Measurements from ENCODE around the gene TMA7.

The TMA7 gene

GRCh38 chr3:48408823-48409281 lies 31.2 kb upstream of the TMA7 start:
- DNase-seq (ENCODE audit: low read depth in 2 of 2) = no peak

GRCh38 chr3:48409291-48410201 lies 30.5 kb upstream of the TMA7 start:
- DNase-seq (ENCODE audit: low read depth in 2 of 2) = no peak

GRCh38 chr3:48410205-48411040 lies 29.6 kb upstream of the TMA7 start:
- no peak for DNase-seq (ENCODE audit: low read depth in 2 of 2)

GRCh38 chr3:48411041-48411588 lies 28.9 kb upstream of the TMA7 start:
- no peak for DNase-seq (ENCODE audit: low read depth in 2 of 2)

GRCh38 chr3:48411606-48412374 lies 28.3 kb upstream of the TMA7 start:
- DNase-seq (ENCODE audit: low read depth in 2 of 2) = no peak

- no peak for DNase-seq (ENCODE audit: low read depth in 2 of 2)
Measured at GRCh38 chr3:48412375-48413001, 27.6 kb upstream of the TMA7 start.

GRCh38 chr3:48413086-48413485 lies 27.0 kb upstream of the TMA7 start:
- DNase-seq (ENCODE audit: low read depth in 2 of 2) = no peak

GRCh38 chr3:48413611-48414010 lies 26.4 kb upstream of the TMA7 start:
- no peak for DNase-seq (ENCODE audit: low read depth in 2 of 2)

- no peak for DNase-seq (ENCODE audit: low read depth in 2 of 2)
Measured at GRCh38 chr3:48414376-48415250, 25.4 kb upstream of the TMA7 start.

GRCh38 chr3:48415251-48415953 lies 24.7 kb upstream of the TMA7 start:
- DNase-seq (ENCODE audit: low read depth in 2 of 2) = no peak

- DNase-seq (ENCODE audit: low read depth in 2 of 2) = no peak
Measured at GRCh38 chr3:48416091-48416505, 24.0 kb upstream of the TMA7 start.

- DNase-seq (ENCODE audit: low read depth in 2 of 2) = no peak
Measured at GRCh38 chr3:48416546-48416945, 23.5 kb upstream of the TMA7 start.

- no peak for DNase-seq (ENCODE audit: low read depth in 2 of 2)
Measured at GRCh38 chr3:48417529-48418108, 22.4 kb upstream of the TMA7 start.

GRCh38 chr3:48418140-48418539 lies 21.9 kb upstream of the TMA7 start:
- DNase-seq (ENCODE audit: low read depth in 2 of 2) = no peak

- no peak for DNase-seq (ENCODE audit: low read depth in 2 of 2)
Measured at GRCh38 chr3:48418651-48419050, 21.4 kb upstream of the TMA7 start.

GRCh38 chr3:48419149-48419548 lies 20.9 kb upstream of the TMA7 start:
- DNase-seq (ENCODE audit: low read depth in 2 of 2) = no peak

- DNase-seq (ENCODE audit: low read depth in 2 of 2) = no peak
Measured at GRCh38 chr3:48419597-48419996, 20.5 kb upstream of the TMA7 start.

GRCh38 chr3:48420561-48420960 lies 19.5 kb upstream of the TMA7 start:
- no peak for DNase-seq (ENCODE audit: low read depth in 2 of 2)

GRCh38 chr3:48422272-48422671 lies 17.8 kb upstream of the TMA7 start:
- no peak for DNase-seq (ENCODE audit: low read depth in 2 of 2)
